HG03442 (cell line): Measurements from ENCODE around the gene SULT1B1.

Experiments used
- ATAC-seq: cut with Tn5 transposase; IDR thresholded peaks from one replicate; pipeline ENCODE4 v1.9.1; 2021; ENCODE audit warnings: mild to moderate bottlenecking, moderate library complexity; ENCODE audit not compliant: unreplicated experiment

The SULT1B1 gene

DNA sequence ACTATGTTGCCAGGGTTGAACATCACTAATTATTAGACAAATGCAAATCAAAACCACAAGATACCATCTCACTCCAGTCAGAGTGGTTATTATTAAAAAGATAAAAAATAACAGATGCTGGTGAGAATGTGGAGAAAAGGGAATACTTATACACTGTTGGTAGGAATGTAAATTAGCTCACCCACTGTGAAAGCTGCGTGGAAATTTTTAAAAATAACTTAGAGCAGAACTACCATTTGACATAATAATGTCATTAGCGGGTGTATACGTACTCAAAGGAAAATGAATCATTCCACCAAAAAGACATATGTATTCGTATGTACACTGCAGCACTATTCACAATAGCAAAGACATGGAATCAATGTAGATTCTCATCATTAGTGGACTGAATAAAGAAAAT is 58.7 kb downstream of the SULT1B1 start:
- ATAC-seq = no peak

DNA sequence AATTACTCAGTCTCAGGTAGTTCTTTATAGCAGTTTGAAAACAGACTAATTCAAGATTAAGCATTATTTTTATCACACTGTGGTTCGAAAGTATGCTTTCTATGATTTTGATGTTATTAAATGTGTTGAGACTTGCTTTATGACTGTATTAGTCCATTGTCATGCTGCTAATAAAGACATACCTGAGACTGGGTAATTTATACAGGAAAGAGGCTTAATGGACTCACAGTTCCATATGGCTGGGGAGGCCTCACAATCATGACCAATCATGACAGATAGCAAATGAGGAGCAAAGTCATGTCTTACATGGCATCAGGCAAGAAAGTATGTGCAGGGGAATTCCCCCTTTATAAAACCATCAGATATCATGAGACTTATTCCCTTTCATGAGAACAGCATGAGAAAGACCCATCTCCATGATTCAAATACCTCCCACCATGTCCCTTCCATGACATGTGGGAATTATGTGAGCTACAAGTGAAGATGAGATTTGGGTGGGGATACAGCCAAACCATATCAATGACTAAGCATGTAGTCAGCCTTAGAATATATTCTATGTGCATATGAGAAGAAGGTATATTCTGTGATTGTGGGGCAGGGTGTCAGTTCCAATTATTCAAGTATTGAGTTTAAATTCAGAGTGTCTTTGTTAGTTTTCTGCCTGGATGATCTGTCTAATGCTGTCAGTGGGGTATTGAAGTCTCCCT is 62.7 kb downstream of the SULT1B1 start:
- ATAC-seq = no peak

DNA sequence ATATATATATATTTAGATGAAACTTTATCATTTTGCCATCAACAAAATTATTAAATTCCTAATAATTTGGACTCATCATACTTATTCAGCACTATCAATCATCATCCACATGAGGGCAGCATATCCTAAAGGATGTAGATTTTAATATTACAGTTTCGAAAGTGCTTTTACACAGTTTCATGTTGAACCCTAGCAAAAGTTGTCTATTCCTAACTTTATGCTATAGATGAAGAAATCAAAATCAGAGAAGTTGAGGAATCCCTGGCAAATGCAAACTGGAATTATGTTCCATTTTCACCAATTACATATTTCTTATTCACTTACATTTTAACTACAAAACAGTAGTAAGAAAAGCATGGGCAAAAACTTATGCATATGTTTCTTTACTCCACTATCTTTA is 70.8 kb downstream of the SULT1B1 start:
- ATAC-seq = peak; percentile 72

DNA sequence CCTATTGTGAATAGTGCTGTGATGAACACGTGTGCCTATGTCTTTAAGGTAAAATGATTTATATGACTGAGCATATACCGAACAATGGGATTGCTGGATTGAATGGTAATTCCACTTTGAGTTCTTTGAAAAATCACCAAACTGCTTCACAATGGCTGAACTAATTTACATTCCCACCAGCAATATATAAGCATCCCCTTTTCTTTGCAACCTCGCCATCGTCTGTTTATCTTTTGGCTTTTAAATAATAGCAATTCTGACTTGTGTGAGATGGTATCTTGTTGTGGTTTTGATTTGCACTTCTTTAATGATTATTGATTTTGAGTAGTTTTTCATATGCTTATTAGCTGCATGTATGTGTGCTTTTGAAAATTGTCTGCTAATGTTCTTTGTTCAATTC is 75.6 kb downstream of the SULT1B1 start:
- ATAC-seq = no peak
